GM20431 (cell line): Measurements from ENCODE around the gene OXT.
"Not testable (repeated sequence)": the region's sequence is repeated elsewhere in the genome, so short reads cannot be mapped to it uniquely, and the experiment has no call there.

Experiments used
- in situ Hi-C: fragments of 300-500 bp; cut with MseI, MboI; formaldehyde crosslinking; loops from one replicate; pipeline ENCODE4 v1.15.0; 2020; ENCODE audit warnings: low sequenced_read_pairs; ENCODE audit not compliant: unreplicated experiment

OXT gene

GRCh38 chr20:3106658-3107463, 35.4 kb downstream of the OXT start:
- in situ Hi-C loops: no loop called here

GRCh38 chr20:3107464-3108025, 36.1 kb downstream of the OXT start:
- in situ Hi-C loops: no loop called here

GRCh38 chr20:3109350-3110302, 38.2 kb downstream of the OXT start:
- in situ Hi-C loops: no loop called here

DNA sequence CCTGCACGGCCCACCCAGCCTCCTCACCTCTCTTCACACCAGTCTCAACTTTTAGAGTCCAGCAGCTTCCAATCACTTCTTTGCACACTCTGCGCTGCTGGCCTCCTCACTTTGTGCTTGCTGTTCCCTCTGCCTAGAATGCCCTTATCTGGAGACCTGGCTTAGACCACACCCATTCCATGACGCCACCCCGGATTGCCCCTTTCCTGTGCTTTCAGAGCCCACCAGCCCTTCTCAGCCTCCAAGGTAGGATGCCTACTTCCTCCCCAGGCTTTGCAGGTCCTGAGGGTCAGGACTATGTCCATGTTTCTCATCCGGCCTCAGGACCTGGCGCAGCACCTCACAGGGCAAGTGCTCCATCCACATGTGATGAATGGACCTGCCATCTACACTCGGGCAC, 40.1 kb downstream of the OXT start:
- in situ Hi-C loops: no loop called here

DNA sequence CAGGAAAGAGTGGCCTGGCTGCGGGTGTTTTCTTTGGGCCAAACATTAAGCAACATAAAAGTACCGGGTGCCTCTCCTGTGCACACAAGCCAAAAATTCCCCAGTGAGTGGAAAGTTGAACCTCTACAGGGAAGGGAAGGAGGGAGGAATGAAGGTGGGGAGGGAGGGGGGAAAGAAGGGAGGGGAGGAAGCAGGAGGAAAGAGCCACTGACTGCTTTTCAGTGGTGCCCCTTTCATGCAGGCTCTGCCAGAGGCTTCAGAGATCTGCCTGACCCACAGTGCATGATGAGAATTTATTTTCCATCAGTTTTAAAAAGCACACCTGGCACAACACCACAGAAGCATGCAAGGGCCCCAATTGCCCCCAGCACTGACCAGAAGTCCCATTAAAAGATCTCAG, 40.6 kb downstream of the OXT start:
- in situ Hi-C loops: no loop called here

DNA sequence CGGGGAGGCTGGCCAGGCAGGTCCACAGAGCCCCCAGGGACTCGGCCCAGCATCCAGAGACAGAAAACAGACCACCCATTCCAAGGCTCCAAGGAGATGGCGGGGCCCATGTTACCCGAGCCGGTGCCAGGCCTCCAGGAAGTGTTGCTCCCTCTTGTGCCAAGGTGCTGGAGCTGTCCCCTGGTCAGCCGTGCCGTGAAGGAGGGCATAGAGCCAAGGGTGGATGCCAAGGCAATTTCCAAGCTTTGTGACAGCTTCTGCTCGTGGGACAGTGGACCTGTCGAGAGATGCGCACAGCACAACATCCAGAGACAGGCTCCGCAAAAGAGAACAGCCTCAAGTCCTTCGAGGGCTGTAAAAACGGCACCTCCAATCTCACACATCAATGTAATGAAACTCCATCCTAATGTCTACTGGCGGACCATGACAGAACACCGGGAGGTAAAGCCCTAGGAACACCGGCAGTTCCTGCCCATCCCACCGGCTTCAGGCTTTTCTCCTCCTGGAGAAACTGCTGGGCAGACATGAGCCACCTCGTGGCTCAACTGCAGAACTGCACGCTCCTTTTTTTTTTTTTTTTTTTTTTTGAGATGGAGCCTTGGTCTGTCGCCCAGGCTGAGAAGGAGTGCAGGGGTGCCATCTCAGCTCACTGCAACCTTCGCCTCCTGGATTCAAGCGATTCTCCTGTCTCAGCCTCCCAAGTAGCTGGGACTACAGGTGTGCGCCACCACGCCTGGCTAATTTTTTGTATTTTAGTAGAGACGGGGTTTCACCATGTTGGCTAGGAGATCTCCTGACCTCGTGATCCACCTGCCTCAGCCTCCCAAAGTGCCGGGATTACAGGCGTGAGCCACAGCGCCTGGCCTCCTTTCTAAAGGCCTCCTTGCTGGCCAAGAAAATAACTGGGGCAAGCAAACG, 44.0 kb downstream of the OXT start:
- in situ Hi-C loops: no loop called here

DNA sequence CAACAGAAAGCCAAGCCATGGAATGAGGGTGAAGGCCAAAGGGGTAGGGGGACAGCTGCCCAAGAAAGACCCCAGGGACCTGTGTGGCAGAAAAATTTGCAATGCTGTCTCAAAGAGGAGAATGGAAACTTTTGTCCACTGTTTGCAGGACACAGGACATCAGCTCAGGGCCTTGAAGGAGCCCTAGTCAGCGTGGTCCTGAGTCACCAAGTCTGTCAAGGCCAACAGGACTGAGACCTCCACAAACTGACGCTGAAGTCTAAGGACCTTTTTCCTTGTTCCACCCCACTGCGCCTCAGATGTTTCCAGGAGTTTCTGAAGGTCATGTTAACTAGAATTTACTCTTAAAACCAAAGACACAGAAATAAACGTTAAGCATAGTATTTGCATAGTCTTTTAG, 44.9 kb downstream of the OXT start:
- in situ Hi-C loops: no loop called here

GRCh38 chr20:3117839-3118379, 46.5 kb downstream of the OXT start:
- in situ Hi-C loops: not testable (repeated sequence)

DNA sequence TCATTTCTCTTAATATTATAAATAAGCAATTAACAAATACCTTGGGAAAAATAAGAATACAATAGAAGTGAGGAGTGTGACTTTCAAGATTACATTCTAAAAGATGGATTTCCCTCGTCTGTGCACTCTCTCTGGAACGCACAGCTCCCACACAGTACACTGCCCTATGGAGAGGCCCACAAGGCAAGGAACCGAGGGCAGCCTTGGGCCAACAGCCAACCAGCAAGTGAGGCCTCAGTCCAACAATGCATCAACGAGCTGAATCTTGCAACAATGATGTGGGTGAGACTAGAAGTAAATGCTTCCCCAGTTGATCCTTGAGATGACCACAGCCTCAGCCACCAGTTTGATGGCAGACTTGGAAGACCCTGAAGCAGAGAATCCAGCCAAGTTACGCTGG, 47.6 kb downstream of the OXT start:
- in situ Hi-C loops: no loop called here

- in situ Hi-C loops: no loop called here
These were observed 50.0 kb downstream of the OXT start for GRCh38 chr20:3121271-3121911.
